OCI-LY7 (cell line): ENCODE results near the gene BBS9. TPM values are rescaled to one million over a fixed set of nuclear protein-coding genes. Genes with fewer than 3 reads are reported as not detected.

Experiments used
- BruUV-seq: library from RNA; stranded (reverse); fragments of 400-500 nt; replicated peaks from 2 replicates; lab custom pipeline; 2021; lab: Mats Ljungman, UMichigan
- CTCF ChIA-PET: fragments of 300-600 bp; sonication (Branson Sonifier 250); formaldehyde crosslinking; loops from one replicate; lab custom pipeline; 2022; ENCODE audit warnings: antibody characterized with exemption; ENCODE audit not compliant: unreplicated experiment; lab: Charles Lee
- POLR2A ChIA-PET: fragments of 300-600 bp; sonication (Branson Sonifier 250); formaldehyde crosslinking; loops from one replicate; lab custom pipeline; 2022; ENCODE audit warnings: antibody characterized with exemption; lab: Charles Lee
- DNase-seq: peaks from one replicate; pipeline ENCODE4 v3.0.0-alpha.2; 2015; ENCODE audit warnings: low spot score
- H2AFZ ChIP-seq: fragments of 200-600 bp; sonication (generic), shearing (Covaris generic); 2 replicates; pipeline ENCODE4 v1.6.1; 2014; ENCODE audit warnings: mild to moderate bottlenecking, antibody characterized with exemption, low read length, moderate library complexity
- H3K27ac ChIP-seq: fragments of 200-600 bp; sonication (generic); 2 replicates; pipeline ENCODE4 v1.5.1; 2014; ENCODE audit warnings: mixed run types, low read depth, mild to moderate bottlenecking, moderate library complexity, low read length, inconsistent platforms; ENCODE audit not compliant: poor library complexity, severe bottlenecking
- H3K36me3 ChIP-seq: fragments of 200-600 bp; sonication (generic); 2 replicates; pipeline ENCODE4 v1.6.1; 2014; ENCODE audit warnings: mild to moderate bottlenecking, antibody characterized with exemption, low read length, moderate library complexity, mixed read lengths; ENCODE audit not compliant: insufficient read depth
- H3K4me1 ChIP-seq: fragments of 200-600 bp; sonication (generic); 2 replicates; pipeline ENCODE4 v1.5.1; 2014; ENCODE audit warnings: mild to moderate bottlenecking, low read length; ENCODE audit not compliant: insufficient read depth, poor library complexity, severe bottlenecking
- H3K4me2 ChIP-seq: fragments of 200-600 bp; sonication (generic); 2 replicates; pipeline ENCODE4 v1.6.1; 2014; ENCODE audit warnings: mild to moderate bottlenecking, low read length
- H3K4me3 ChIP-seq: fragments of 200-600 bp; sonication (generic); 2 replicates; pipeline ENCODE4 v1.5.1; 2014; ENCODE audit warnings: mild to moderate bottlenecking, low read depth, low read length; ENCODE audit not compliant: poor library complexity, severe bottlenecking
- H3K79me2 ChIP-seq: fragments of 200-600 bp; sonication (generic); 2 replicates; pipeline ENCODE4 v1.6.1; 2016; ENCODE audit warnings: low read depth, mild to moderate bottlenecking, low read length, moderate library complexity, mixed read lengths; ENCODE audit not compliant: insufficient read depth
- H3K9me2 ChIP-seq: fragments of 200-600 bp; sonication (generic); 2 replicates; pipeline ENCODE4 v1.6.1; 2016; ENCODE audit warnings: mild to moderate bottlenecking, low read length, mixed read lengths; ENCODE audit not compliant: insufficient read depth
- H3K9me3 ChIP-seq: fragments of 200-600 bp; sonication (generic); 2 replicates; pipeline ENCODE4 v1.6.1; 2014; ENCODE audit warnings: mild to moderate bottlenecking, mixed run types, low read length, mixed read lengths
- H4K20me1 ChIP-seq: fragments of 200-600 bp; sonication (generic); 2 replicates; pipeline ENCODE4 v1.6.1; 2014; ENCODE audit warnings: mild to moderate bottlenecking, antibody characterized with exemption, low read length, moderate library complexity, mixed read lengths; ENCODE audit not compliant: insufficient read depth
- EZH2phosphoT487 ChIP-seq: fragments of 200-600 bp; sonication (generic); IDR thresholded peaks from 2 replicates; pipeline ENCODE4 v1.6.1; 2018; ENCODE audit warnings: low read depth, borderline replicate concordance, mild to moderate bottlenecking, mixed run types, antibody characterized with exemption, low read length, moderate library complexity, mixed read lengths
- intact Hi-C: fragments of 100-400 bp; cut with micrococcal nuclease; formaldehyde crosslinking; loops from one replicate; pipeline ENCODE4 v1.10.0; 2022; ENCODE audit not compliant: unreplicated experiment
- total RNA-seq, 2 experiments: library from RNA; depleted of rRNA in 1 of 2; stranded (reverse); fragments of >200 nt in 1 of 2; shearing (Covaris generic) in 1 of 2; gene quantifications; 2 replicates each; pipeline ENCODE4 v1.2.3, GENCODE V29; 2014 to 2022
- TF ChIP-seq, protein P1 (sequence below): fragments of 200-600 bp; sonication (generic); conservative IDR thresholded peaks from 2 replicates; pipeline ENCODE4 v1.5.1; 2014; ENCODE audit warnings: mild to moderate bottlenecking, antibody characterized with exemption, low read length, moderate library complexity, mixed read lengths

Gene BBS9
- total RNA-seq, 2 experiments from 2014 or later, result 6.8 to 14.8 TPM

GRCh38 chr7:33449847-33450246 lies 320.5 kb downstream of the BBS9 start:
- CTCF ChIA-PET, result no interaction called here
- Histone ChIP-seq H3K9me3 (no peaks in the 10 kb centered on the region), H3K79me2 (no peaks in the 10 kb centered on the region), H3K9me2 (no peaks in the 10 kb centered on the region), H4K20me1 (no peaks in the 10 kb centered on the region), H2AFZ (no peak overlapping the region), H3K27ac (no peak overlapping the region), H3K36me3 (no peaks in the 10 kb centered on the region), H3K4me3 (no peak overlapping the region), H3K4me1 (no peaks in the 10 kb centered on the region), H3K4me2 (no peak overlapping the region)
- intact Hi-C loops, result no loop called here
- no TSS peak for BruUV-seq
- POLR2A ChIA-PET, result no interaction called here
- TF ChIP-seq, protein P1, sequence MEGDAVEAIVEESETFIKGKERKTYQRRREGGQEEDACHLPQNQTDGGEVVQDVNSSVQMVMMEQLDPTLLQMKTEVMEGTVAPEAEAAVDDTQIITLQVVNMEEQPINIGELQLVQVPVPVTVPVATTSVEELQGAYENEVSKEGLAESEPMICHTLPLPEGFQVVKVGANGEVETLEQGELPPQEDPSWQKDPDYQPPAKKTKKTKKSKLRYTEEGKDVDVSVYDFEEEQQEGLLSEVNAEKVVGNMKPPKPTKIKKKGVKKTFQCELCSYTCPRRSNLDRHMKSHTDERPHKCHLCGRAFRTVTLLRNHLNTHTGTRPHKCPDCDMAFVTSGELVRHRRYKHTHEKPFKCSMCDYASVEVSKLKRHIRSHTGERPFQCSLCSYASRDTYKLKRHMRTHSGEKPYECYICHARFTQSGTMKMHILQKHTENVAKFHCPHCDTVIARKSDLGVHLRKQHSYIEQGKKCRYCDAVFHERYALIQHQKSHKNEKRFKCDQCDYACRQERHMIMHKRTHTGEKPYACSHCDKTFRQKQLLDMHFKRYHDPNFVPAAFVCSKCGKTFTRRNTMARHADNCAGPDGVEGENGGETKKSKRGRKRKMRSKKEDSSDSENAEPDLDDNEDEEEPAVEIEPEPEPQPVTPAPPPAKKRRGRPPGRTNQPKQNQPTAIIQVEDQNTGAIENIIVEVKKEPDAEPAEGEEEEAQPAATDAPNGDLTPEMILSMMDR, result no peak
- TF ChIP-seq EZH2phosphoT487, result no peak
- no peak for DNase-seq

- H3K27ac ChIP-seq, result no peak overlapping the region
- intact Hi-C loops, result no loop called here
- no TSS peak for BruUV-seq
- no peaks in the 10 kb centered on the region for H3K36me3 ChIP-seq
- no peak overlapping the region for H2AFZ ChIP-seq
- H3K4me2 ChIP-seq, result no peak overlapping the region
- H3K9me2 ChIP-seq, result no peaks in the 10 kb centered on the region
- H3K4me1 ChIP-seq, result no peaks in the 10 kb centered on the region
- H3K4me3 ChIP-seq, result no peak overlapping the region
- no peak for DNase-seq
- H3K9me3 ChIP-seq, result no peaks in the 10 kb centered on the region
- no peaks in the 10 kb centered on the region for H4K20me1 ChIP-seq
- ChIA-PET POLR2A (interaction anchor here (0.6 to 0.7 kb wide), 2 partner anchors 23 to 36 kb away, joined by 3 to 6 read pairs; no protein-coding TSS in a partner anchor), CTCF (no interaction called here)
- H3K79me2 ChIP-seq, result no peaks in the 10 kb centered on the region
- no peak for TF ChIP-seq EZH2phosphoT487
- TF ChIP-seq, protein P1, result no peak
Observed at GRCh38 chr7:33452805-33453502, 323.6 kb downstream of the BBS9 start.

DNA sequence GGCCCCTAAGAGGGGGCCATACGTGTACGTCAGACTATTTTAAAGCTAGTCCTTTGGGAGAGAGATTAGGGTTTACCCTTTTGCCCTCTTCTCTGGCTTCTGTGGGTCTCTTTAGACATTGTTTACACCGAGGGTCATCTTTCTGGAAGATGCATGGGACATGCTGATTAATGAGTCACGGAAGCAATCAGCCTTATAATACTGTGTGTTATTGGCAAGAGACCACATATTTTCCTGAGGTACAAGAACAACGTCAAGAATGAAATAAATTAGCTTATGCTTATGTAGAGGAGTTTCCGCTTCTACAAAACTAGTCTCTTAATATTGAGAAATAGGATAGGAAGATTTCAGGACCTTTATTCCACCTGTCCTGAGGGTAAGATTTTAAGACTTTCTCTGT lies 327.7 kb downstream of the BBS9 start:
- ChIA-PET CTCF (no interaction called here), POLR2A (no interaction called here)
- Histone ChIP-seq H3K4me2 (no peak overlapping the region), H3K4me1 (no peaks in the 10 kb centered on the region), H3K79me2 (no peaks in the 10 kb centered on the region), H3K9me2 (no peaks in the 10 kb centered on the region), H3K4me3 (no peak overlapping the region), H2AFZ (no peak overlapping the region), H3K27ac (no peak overlapping the region), H3K9me3 (no peaks in the 10 kb centered on the region), H3K36me3 (no peaks in the 10 kb centered on the region), H4K20me1 (no peaks in the 10 kb centered on the region)
- TF ChIP-seq, protein P1, result no peak
- TF ChIP-seq EZH2phosphoT487, result no peak
- BruUV-seq, result no TSS peak
- no peak for DNase-seq
- intact Hi-C loops, result no loop called here
